GF-D8 (cell line): ENCODE results near the gene TXNRD2.

ENCODE experiments used
- DNase-seq: peaks from one replicate; lab custom pipeline; 2025; lab: John Stamatoyannopoulos, UW

The TXNRD2 gene

GRCh38 chr22:19941365-19942082 is at the start of gene TXNRD2, which contains the start of gene COMT:
Gene TXNRD2, minus strand, starts transcription at chr22:19941818. Its CDS starts 15 bp downstream, at chr22:19941803.
Gene COMT, plus strand, starts transcription at chr22:19941772. Its CDS starts 20,755 bp downstream, at chr22:19962527.
- DNase-seq: no peak

GRCh38 chr22:19991395-19991644 is 49.7 kb upstream of the TXNRD2 start:
- DNase-seq: no peak

GRCh38 chr22:19990609-19991394 is 49.2 kb upstream of the TXNRD2 start:
- no peak for DNase-seq

- DNase-seq: no peak
Observed at GRCh38 chr22:19990188-19990587, 48.6 kb upstream of the TXNRD2 start.

- DNase-seq: no peak
Observed at GRCh38 chr22:19989725-19990067, 48.1 kb upstream of the TXNRD2 start.

GRCh38 chr22:19988965-19989724 is 47.5 kb upstream of the TXNRD2 start:
- no peak for DNase-seq

- DNase-seq: no peak
Observed at GRCh38 chr22:19988331-19988808, 46.8 kb upstream of the TXNRD2 start.

GRCh38 chr22:19987394-19988306 is 46.0 kb upstream of the TXNRD2 start:
- no peak for DNase-seq

GRCh38 chr22:19986410-19987341 is 45.1 kb upstream of the TXNRD2 start:
- DNase-seq: no peak

- DNase-seq: no peak
Observed at GRCh38 chr22:19986011-19986409, 44.4 kb upstream of the TXNRD2 start.

GRCh38 chr22:19984851-19985811 is 43.5 kb upstream of the TXNRD2 start:
- DNase-seq: no peak

- no peak for DNase-seq
Observed at GRCh38 chr22:19984201-19984753, 42.7 kb upstream of the TXNRD2 start.

GRCh38 chr22:19983741-19984140 is 42.1 kb upstream of the TXNRD2 start:
- DNase-seq: no peak

- no peak for DNase-seq
Observed at GRCh38 chr22:19982991-19983578, 41.5 kb upstream of the TXNRD2 start.

GRCh38 chr22:19981961-19982920 is 40.6 kb upstream of the TXNRD2 start:
- DNase-seq: no peak

- no peak for DNase-seq
Observed at GRCh38 chr22:19981171-19981960, 39.7 kb upstream of the TXNRD2 start.

GRCh38 chr22:19980766-19981165 is 39.1 kb upstream of the TXNRD2 start:
- DNase-seq: no peak
